Neural cell (in vitro differentiated cells): ENCODE data around the gene MICALL1. TPM values are rescaled to one million over a fixed set of nuclear protein-coding genes. Genes with fewer than 3 reads are reported as not detected.

Experiments
- H2AFZ ChIP-seq: fragments of 200-600, 300-800 bp; sonication (generic), shearing (Covaris generic); 2 replicates; pipeline ENCODE4 v1.6.0; 2014; ENCODE audit warnings: low read depth, mild to moderate bottlenecking, antibody characterized with exemption, low read length, moderate library complexity
- H3F3A ChIP-seq: fragments of 200-600 bp; shearing (Covaris generic); 2 replicates; pipeline ENCODE4 v1.6.1; 2016; ENCODE audit warnings: mild to moderate bottlenecking, moderate library complexity, mixed read lengths, antibody characterized with exemption, low read length; ENCODE audit not compliant: insufficient read depth, poor library complexity, severe bottlenecking
- H3K27ac ChIP-seq: fragments of 200-600, 300-800 bp; sonication (generic), shearing (Covaris generic); 2 replicates; pipeline ENCODE4 v1.5.1; 2014; ENCODE audit warnings: mild to moderate bottlenecking, low read length, moderate library complexity
- H3K27me3 ChIP-seq: fragments of 300-800, 200-600 bp; sonication (generic), shearing (Covaris generic); 2 replicates; pipeline ENCODE4 v1.6.0; 2014; ENCODE audit warnings: mild to moderate bottlenecking, low read depth, low read length, moderate library complexity; ENCODE audit not compliant: insufficient read depth
- H3K36me3 ChIP-seq: fragments of 300-800, 200-600 bp; sonication (generic), shearing (Covaris generic); 2 replicates; pipeline ENCODE4 v1.5.1; 2014; ENCODE audit warnings: mild to moderate bottlenecking, antibody characterized with exemption, low read length, moderate library complexity; ENCODE audit not compliant: insufficient read depth
- H3K4me2 ChIP-seq: fragments of 300-800, 200-600 bp; sonication (generic), shearing (Covaris generic); 2 replicates; pipeline ENCODE4 v1.6.0; 2014; ENCODE audit warnings: mild to moderate bottlenecking, low read length
- H3K4me3 ChIP-seq: fragments of 300-800, 200-600 bp; sonication (generic), shearing (Covaris generic); 2 replicates; pipeline ENCODE4 v1.5.1; 2014; ENCODE audit warnings: mild to moderate bottlenecking, low read length, moderate library complexity
- H3K79me2 ChIP-seq: fragments of 200-600 bp; shearing (Covaris generic); replicated peaks from 2 replicates; pipeline ENCODE4 v1.6.0; 2014; ENCODE audit warnings: mild to moderate bottlenecking, low read length, moderate library complexity; ENCODE audit not compliant: insufficient read depth
- H3K9ac ChIP-seq: fragments of 300-800, 200-600 bp; sonication (generic), shearing (Covaris generic); 2 replicates; pipeline ENCODE4 v1.6.1; 2016; ENCODE audit warnings: mild to moderate bottlenecking, low read length, mixed read lengths
- H3K9me2 ChIP-seq: fragments of 200-600 bp; shearing (Covaris generic); 2 replicates; pipeline ENCODE4 v1.6.1; 2016; ENCODE audit warnings: mild to moderate bottlenecking, low read length, mixed read lengths; ENCODE audit not compliant: insufficient read depth
- H3K9me3 ChIP-seq: fragments of 200-600, 300-800 bp; sonication (generic), shearing (Covaris generic); 2 replicates; pipeline ENCODE4 v1.6.1; 2016; ENCODE audit warnings: mild to moderate bottlenecking, mixed run types, low read length, moderate library complexity, mixed read lengths
- H4K20me1 ChIP-seq: fragments of 200-600 bp; shearing (Covaris generic); 2 replicates; pipeline ENCODE4 v1.6.1; 2016; ENCODE audit warnings: mild to moderate bottlenecking, mixed run types; ENCODE audit not compliant: insufficient read depth
- CTCF ChIP-seq: fragments of 450-650 bp; IDR thresholded peaks from 2 replicates; pipeline ENCODE4 v1.5.1; 2014; ENCODE audit warnings: antibody characterized with exemption, mild to moderate bottlenecking, moderate library complexity; ENCODE audit not compliant: poor library complexity, severe bottlenecking
- EP300 ChIP-seq: fragments of 450-650 bp; conservative IDR thresholded peaks from 2 replicates; pipeline ENCODE4 v1.6.1; 2014; ENCODE audit warnings: antibody characterized with exemption, mild to moderate bottlenecking, moderate library complexity; ENCODE audit not compliant: poor library complexity, severe bottlenecking
- EZH2 ChIP-seq: fragments of 200-600, 300-800 bp; shearing (Covaris generic), sonication (generic); IDR thresholded peaks from 2 replicates; pipeline ENCODE4 v1.6.1; 2014; ENCODE audit warnings: antibody characterized with exemption, low read length, borderline replicate concordance, mild to moderate bottlenecking; ENCODE audit not compliant: insufficient read depth, poor library complexity, severe bottlenecking
- MXI1 ChIP-seq: fragments of 450-650 bp; conservative IDR thresholded peaks from 2 replicates; pipeline ENCODE4 v1.6.1; 2014; ENCODE audit warnings: antibody characterized with exemption, mild to moderate bottlenecking; ENCODE audit not compliant: poor library complexity, severe bottlenecking
- POLR2AphosphoS5 ChIP-seq: IDR thresholded peaks from 2 replicates; pipeline ENCODE4 v1.6.1; 2012
- RAD21 ChIP-seq: fragments of 450-650 bp; conservative IDR thresholded peaks from 2 replicates; pipeline ENCODE4 v1.6.1; 2014; ENCODE audit warnings: antibody characterized with exemption, mild to moderate bottlenecking, moderate library complexity
- SMC3 ChIP-seq: fragments of 450-650 bp; conservative IDR thresholded peaks from 2 replicates; pipeline ENCODE4 v1.6.1; 2014; ENCODE audit warnings: antibody characterized with exemption, mild to moderate bottlenecking, moderate library complexity; ENCODE audit not compliant: poor library complexity
- TAF1 ChIP-seq: IDR thresholded peaks from 2 replicates; pipeline ENCODE4 v1.6.1; 2012; ENCODE audit warnings: low read depth
- polyA plus RNA-seq: library from polyadenylated mRNA; depleted of rRNA; stranded (reverse); fragments of >200 nt; gene quantifications from 2 replicates; pipeline ENCODE4 v1.2.3, GENCODE V29; 2014
- TF ChIP-seq, protein P1 (sequence below): IDR thresholded peaks from 2 replicates; pipeline ENCODE4 v1.6.1; 2012; ENCODE audit warnings: borderline replicate concordance

The MICALL1 gene
- polyA plus RNA-seq, 1 donor from 2014 or later, result 11.4 TPM

DNA sequence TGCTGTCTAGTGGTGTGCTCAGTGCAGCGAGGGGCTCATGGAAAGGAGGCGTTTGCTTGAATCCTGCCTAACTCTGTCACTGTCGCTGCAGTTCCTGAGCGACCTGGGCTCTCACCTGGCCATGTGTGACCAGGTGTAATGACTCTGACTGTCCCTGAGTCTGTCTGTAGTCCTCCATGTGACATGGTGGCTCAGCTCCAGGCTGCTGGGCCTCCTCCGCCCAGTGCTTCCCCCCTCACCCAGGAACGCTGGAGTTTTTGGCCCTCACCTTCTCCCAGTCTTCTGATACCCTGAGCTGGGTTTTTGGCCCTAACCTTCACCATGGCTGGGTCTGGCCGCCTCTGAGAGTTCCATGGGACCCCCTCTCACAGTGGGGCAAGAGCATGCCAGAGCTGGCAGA, 20.3 kb downstream of the MICALL1 start:
- Histone ChIP-seq H2AFZ (no peak overlapping the region), H3K79me2 (no peaks in the 10 kb centered on the region), H3K9me2 (no peaks in the 10 kb centered on the region), H3K36me3 (no peaks in the 10 kb centered on the region), H3F3A (no peaks in the 10 kb centered on the region), H3K9ac (no peak overlapping the region), H4K20me1 (no peaks in the 10 kb centered on the region), H3K9me3 (no peaks in the 10 kb centered on the region), H3K27ac (no peak overlapping the region), H3K4me3 (no peak overlapping the region), H3K4me2 (no peak overlapping the region), H3K27me3 (no peaks in the 10 kb centered on the region)
- TF ChIP-seq EP300 (no peak), SMC3 (no peak), CTCF (no peak), TAF1 (no peak), MXI1 (no peak), RAD21 (no peak), POLR2AphosphoS5 (no peak), EZH2 (no peak)
- TF ChIP-seq, protein P1, sequence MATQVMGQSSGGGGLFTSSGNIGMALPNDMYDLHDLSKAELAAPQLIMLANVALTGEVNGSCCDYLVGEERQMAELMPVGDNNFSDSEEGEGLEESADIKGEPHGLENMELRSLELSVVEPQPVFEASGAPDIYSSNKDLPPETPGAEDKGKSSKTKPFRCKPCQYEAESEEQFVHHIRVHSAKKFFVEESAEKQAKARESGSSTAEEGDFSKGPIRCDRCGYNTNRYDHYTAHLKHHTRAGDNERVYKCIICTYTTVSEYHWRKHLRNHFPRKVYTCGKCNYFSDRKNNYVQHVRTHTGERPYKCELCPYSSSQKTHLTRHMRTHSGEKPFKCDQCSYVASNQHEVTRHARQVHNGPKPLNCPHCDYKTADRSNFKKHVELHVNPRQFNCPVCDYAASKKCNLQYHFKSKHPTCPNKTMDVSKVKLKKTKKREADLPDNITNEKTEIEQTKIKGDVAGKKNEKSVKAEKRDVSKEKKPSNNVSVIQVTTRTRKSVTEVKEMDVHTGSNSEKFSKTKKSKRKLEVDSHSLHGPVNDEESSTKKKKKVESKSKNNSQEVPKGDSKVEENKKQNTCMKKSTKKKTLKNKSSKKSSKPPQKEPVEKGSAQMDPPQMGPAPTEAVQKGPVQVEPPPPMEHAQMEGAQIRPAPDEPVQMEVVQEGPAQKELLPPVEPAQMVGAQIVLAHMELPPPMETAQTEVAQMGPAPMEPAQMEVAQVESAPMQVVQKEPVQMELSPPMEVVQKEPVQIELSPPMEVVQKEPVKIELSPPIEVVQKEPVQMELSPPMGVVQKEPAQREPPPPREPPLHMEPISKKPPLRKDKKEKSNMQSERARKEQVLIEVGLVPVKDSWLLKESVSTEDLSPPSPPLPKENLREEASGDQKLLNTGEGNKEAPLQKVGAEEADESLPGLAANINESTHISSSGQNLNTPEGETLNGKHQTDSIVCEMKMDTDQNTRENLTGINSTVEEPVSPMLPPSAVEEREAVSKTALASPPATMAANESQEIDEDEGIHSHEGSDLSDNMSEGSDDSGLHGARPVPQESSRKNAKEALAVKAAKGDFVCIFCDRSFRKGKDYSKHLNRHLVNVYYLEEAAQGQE, result no peak

DNA sequence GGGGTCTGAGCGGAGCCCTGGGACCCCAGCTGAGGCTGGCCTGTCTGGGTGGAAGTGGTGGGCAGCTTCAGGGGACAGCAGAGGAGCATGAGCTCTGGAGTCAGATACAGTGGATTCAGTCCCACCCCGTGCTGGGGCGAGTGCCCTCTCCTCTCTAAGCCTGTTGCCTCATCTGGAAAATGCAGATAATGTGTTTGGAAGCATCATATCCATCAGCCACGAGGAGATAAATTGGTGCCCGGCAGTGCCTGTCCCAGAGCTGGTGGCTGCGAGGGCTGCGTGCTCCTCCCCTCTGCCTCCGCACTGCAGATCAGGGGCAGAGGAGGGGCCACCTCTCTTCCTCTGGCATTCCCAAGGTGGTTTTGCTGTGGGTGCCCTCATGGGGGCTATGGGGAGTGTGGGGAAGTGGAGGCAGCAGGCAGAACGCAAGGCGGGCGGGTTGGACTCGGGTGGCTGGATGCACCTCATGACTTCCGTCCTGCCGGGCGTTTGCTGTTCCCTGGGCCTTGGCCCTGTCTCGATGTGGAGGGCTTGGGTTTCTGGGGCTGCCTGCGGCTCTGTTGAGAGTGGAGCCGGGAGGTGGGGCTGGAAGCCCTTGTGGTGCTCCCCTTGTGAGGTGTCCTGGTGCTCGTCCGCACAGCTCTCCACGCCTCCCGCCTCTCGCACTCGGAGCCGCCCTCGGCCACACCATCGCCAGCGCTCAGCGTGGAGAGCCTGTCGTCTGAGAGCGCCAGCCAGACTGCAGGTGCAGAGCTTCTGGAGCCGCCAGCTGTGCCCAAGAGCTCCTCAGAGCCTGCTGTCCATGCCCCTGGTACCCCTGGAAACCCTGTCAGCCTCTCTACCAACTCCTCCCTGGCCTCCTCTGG, 20.9 kb downstream of the MICALL1 start:
- TF ChIP-seq POLR2AphosphoS5 (no peak), TAF1 (no peak), SMC3 (no peak), EZH2 (no peak), CTCF (no peak), RAD21 (no peak), EP300 (no peak), MXI1 (no peak)
- TF ChIP-seq, protein P1, result no peak
- Histone ChIP-seq H3K9me2 (no peaks in the 10 kb centered on the region), H3K36me3 (no peaks in the 10 kb centered on the region), H3K79me2 (no peaks in the 10 kb centered on the region), H3K9ac (no peak overlapping the region), H3K27me3 (no peaks in the 10 kb centered on the region), H4K20me1 (no peaks in the 10 kb centered on the region), H3K4me2 (no peak overlapping the region), H3K9me3 (no peaks in the 10 kb centered on the region), H3F3A (no peaks in the 10 kb centered on the region), H3K27ac (no peak overlapping the region), H2AFZ (no peak overlapping the region), H3K4me3 (no peak overlapping the region)
